Bronchial epithelial cell (primary cell): ENCODE results near the gene COL25A1. TPM values are rescaled to one million over a fixed set of nuclear protein-coding genes. Genes with fewer than 3 reads are reported as not detected.

Experiments
- DNase-seq: peaks from one replicate; pipeline ENCODE4 v3.0.0-alpha.2; 2010; ENCODE audit warnings: low read depth
- FAIRE-seq: peaks from 2 replicates; lab custom pipeline; 2011; peaks lifted over from hg19 to GRCh38; lab: Jason Lieb, UNC
- H3K27me3 ChIP-seq: 2 replicates; pipeline ENCODE4 v1.5.1; 2011; ENCODE audit warnings: low read length; ENCODE audit not compliant: control insufficient read depth, insufficient read depth
- H3K36me3 ChIP-seq: 2 replicates; pipeline ENCODE4 v1.5.1; 2011; ENCODE audit warnings: low read length; ENCODE audit not compliant: control insufficient read depth, insufficient read depth
- H3K4me3 ChIP-seq: 2 replicates; pipeline ENCODE4 v1.5.1; 2011; ENCODE audit warnings: mild to moderate bottlenecking, low read depth, low read length, control low read depth
- total RNA-seq: library from RNA; depleted of rRNA; stranded (reverse); fragments of >200 nt; gene quantifications from 2 replicates; pipeline ENCODE4 v1.2.1, GENCODE V29; 2014
- TF ChIP-seq, protein P1 (sequence below): IDR thresholded peaks from 2 replicates; pipeline ENCODE4 v1.5.1; 2011; ENCODE audit warnings: mild to moderate bottlenecking, moderate library complexity, low read length, control low read depth, inconsistent platforms; ENCODE audit not compliant: insufficient read depth, severe bottlenecking

COL25A1 gene
- total RNA-seq, 1 donor from 2014 or later = under 0.01 TPM

GRCh38 chr4:109211671-109212070 is 90.8 kb downstream of the COL25A1 start:
- FAIRE-seq (no peak), DNase-seq (no peak)
- no peaks in the 10 kb centered on the region for H3K27me3 ChIP-seq
- no peak overlapping the region for H3K4me3 ChIP-seq
- TF ChIP-seq, protein P1, sequence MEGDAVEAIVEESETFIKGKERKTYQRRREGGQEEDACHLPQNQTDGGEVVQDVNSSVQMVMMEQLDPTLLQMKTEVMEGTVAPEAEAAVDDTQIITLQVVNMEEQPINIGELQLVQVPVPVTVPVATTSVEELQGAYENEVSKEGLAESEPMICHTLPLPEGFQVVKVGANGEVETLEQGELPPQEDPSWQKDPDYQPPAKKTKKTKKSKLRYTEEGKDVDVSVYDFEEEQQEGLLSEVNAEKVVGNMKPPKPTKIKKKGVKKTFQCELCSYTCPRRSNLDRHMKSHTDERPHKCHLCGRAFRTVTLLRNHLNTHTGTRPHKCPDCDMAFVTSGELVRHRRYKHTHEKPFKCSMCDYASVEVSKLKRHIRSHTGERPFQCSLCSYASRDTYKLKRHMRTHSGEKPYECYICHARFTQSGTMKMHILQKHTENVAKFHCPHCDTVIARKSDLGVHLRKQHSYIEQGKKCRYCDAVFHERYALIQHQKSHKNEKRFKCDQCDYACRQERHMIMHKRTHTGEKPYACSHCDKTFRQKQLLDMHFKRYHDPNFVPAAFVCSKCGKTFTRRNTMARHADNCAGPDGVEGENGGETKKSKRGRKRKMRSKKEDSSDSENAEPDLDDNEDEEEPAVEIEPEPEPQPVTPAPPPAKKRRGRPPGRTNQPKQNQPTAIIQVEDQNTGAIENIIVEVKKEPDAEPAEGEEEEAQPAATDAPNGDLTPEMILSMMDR = no peak
- no peaks in the 10 kb centered on the region for H3K36me3 ChIP-seq

DNA sequence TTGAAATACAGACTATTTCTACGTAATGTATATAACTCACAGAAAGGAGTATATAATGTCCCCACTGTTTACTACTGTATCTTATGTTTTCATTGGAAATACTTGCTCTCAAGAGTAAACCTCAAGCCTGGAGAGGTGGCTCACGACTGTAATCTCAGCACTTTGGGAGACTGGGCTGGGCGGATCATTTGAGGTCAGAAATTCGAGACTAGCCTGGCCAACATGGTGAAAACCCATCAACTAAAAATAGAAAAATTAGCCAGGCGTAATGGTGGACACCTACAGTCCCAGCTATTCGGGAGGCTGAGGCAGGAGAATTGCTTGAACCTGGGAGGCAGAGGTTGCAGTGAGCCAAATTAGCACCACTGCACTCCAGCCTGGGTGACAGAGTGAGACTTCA is 92.8 kb downstream of the COL25A1 start:
- DNase-seq (no peak), FAIRE-seq (no peak)
- TF ChIP-seq, protein P1 = no peak
- Histone ChIP-seq H3K4me3 (no peak overlapping the region), H3K36me3 (no peaks in the 10 kb centered on the region), H3K27me3 (no peaks in the 10 kb centered on the region)

GRCh38 chr4:109207898-109208297 is 94.6 kb downstream of the COL25A1 start:
- no peaks in the 10 kb centered on the region for H3K36me3 ChIP-seq
- DNase-seq (no peak), FAIRE-seq (no peak)
- H3K4me3 ChIP-seq = no peak overlapping the region
- H3K27me3 ChIP-seq = no peaks in the 10 kb centered on the region
- TF ChIP-seq, protein P1 = no peak

DNA sequence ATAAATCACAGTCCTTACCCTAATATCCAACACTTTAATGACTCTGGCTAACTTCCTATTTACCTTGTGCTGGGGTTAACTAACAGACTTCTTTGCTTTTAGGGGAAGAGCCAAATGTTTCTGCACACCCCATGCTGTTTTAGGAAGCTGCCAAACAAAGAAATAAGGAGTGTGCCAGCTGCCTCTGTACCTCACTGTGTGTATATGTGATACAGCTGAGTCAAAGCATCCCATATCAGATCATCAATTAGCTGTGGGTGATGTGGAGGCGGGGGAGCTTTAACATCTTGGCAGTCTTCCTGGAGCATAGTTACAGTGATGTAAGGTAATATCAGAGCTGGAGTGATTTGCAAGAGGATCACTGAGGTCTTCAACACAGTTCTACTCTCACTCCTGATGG is 95.4 kb downstream of the COL25A1 start:
- DNase-seq = peak; percentile 27
- no peak for FAIRE-seq
- Histone ChIP-seq H3K36me3 (no peaks in the 10 kb centered on the region), H3K27me3 (no peaks in the 10 kb centered on the region), H3K4me3 (no peak overlapping the region)
- TF ChIP-seq, protein P1 = no peak

DNA sequence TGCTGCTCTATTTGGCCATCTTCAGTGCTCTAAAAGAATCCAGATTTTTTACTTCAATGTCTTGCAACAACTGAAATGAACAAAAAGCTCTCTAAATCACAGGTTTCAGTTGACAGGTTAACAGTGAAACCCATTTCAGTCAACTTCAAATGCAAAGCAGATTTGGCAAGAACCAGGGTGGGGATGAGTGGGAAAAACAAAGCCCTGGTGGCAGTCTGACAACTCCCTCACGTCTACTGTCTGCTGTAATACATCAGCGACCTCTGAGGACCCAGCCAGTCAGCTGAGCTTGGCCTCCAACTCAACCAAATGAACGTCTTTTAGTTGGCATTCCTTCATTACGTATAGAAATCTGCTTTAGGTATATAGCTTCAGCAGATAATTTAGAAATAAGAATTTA is 95.8 kb downstream of the COL25A1 start:
- Histone ChIP-seq H3K4me3 (no peak overlapping the region), H3K36me3 (no peaks in the 10 kb centered on the region), H3K27me3 (no peaks in the 10 kb centered on the region)
- TF ChIP-seq, protein P1 = no peak
- no peak for FAIRE-seq
- no peak for DNase-seq

GRCh38 chr4:109205186-109205585 is 97.3 kb downstream of the COL25A1 start:
- no peak overlapping the region for H3K4me3 ChIP-seq
- no peaks in the 10 kb centered on the region for H3K27me3 ChIP-seq
- DNase-seq = no peak
- H3K36me3 ChIP-seq = no peaks in the 10 kb centered on the region
- no peak for FAIRE-seq
- TF ChIP-seq, protein P1 = no peak
